T-helper 1 cell (primary cell): ENCODE data around the gene VWA3B.
"Not testable (repeated sequence)": the region's sequence is repeated elsewhere in the genome, so short reads cannot be mapped to it uniquely, and the experiment has no call there.

Source experiments
- DNase-seq, 5 donors: peaks; one replicate each; pipeline ENCODE4 v3.0.0-alpha.2; 2012 to 2020

The VWA3B gene

DNA sequence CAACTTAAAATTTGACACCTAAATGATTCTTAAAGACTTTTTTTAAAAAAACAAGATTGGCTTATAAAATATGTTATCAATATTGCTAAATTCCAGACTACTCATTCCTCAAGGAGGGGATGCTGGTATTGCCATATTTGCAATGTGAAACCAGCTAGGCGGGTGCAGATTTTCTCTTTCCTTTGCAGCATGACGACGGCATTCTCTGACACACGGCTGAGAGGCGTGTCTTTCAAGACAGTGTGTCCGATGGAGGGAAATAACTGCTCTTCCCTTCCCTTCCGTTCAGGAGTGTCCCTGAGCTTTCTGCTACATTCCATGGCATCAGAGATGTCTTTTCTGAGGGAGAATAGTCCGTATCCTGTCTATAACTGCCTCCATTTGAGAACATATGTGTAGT lies 221.1 kb downstream of the VWA3B start:
- DNase-seq, result no peak

DNA sequence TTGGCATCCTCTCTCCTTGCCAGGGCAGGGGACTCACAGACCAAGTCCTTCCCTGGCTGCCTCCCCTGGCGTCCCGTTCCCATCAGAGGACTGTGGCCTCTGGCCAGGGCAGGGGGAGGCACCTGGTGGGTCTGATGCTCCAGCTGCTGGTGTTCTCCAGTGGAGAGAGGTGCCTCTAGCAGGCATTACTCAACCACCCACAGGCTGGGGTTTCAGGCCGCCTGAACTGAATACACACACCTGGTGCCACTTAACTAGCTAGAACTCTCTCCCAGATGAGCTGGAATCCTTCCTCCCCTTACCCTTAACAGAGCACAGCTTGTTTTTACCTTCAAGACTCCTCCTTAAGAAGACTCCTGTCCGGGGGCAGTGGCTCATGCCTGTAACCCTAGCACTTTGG lies 221.6 kb downstream of the VWA3B start:
- DNase-seq, result no peak

DNA sequence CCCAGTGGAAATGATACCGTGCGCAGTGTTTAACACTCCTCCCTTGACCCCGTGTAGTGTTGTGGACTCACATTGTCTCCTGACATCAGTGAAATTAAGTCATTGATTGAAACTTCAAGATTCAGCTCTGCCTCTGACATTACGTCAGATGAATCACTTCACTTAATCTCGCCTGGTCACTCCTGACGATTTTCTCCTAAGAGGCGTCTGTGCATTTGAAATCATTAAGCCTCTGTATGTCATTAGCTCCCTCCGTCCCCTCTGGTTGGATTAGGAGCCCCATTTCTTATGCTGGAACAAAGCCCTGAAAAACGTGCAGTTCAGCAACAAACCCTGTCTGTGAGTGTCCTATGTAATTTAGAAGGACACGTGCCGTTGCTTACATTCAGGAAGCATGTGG lies 222.6 kb downstream of the VWA3B start:
- DNase-seq, result no peak

DNA sequence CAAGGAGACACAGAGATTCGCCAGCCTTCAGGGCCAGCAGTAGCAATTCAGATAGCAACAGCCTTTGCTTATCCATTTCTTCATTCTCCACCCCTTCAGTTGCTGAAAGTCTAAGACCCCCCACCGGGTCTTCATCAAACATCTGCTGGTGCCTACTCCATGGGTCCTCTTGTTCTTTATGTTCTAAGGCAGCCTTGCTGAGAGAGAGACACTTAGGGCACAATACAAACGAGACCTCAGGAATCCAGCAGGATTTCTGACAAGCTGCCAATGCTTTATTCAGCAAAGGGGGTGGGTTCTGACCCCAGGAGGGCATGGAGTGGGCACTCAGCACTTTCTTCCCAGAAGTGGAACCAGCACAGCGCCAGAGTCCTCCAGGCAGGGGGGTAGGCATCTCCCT lies 223.0 kb downstream of the VWA3B start:
- no peak for DNase-seq

DNA sequence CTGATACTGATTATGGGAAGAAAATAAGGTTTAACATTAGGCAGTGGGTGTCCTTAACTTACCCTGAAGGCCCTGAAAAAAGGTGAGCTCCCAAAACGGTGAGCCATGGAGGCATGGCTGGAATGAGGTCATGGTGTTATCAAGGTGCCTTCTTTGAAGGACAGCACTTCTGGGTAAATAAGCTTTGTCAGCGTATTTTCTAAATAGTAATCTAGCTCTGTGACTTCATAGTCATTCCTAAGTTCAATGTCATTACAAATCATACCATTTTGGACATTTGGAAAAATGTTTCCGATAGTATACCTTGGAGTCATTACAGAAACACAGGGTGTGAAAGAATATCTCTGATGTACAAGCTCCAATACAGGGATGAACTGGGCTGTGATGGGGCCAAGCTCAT lies 224.1 kb downstream of the VWA3B start:
- no peak for DNase-seq

DNA sequence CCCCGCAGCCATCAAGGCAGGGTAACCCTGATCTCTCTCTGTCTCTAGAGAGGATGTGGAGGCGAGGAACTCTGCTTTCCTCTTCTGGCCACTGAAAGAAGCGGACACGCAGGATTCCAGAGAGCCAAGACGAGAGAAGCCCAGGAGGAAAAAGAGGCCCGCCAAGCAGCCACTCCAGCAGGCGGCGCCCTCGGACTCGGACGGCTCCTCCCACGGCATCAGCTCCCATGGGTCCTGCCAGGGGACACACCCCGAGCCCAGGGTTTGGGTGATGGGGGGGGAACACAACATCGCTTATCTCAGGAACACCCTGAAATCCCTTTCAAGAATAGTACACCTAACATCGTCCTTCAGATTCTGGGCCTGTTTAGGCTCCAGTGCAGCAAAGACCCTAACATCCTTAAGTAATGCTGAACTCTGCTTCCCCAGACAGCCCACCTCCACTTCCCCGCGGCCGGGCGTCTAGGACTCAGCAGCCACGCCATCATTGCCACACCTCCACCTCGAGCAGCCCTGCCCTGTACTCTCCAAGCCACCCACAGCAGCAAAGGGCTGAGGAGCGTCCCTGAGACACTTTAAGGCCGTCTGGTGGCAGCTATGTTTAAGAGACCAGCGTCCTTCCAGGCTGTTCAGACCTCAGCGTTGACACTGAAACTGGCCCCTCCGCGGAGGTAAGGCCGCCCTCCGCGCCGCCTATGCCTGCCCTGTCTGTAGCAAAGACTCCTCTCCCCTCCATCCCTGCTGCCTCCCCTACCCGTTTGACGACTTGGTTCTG lies 225.0 kb downstream of the VWA3B start:
- no peak for DNase-seq

DNA sequence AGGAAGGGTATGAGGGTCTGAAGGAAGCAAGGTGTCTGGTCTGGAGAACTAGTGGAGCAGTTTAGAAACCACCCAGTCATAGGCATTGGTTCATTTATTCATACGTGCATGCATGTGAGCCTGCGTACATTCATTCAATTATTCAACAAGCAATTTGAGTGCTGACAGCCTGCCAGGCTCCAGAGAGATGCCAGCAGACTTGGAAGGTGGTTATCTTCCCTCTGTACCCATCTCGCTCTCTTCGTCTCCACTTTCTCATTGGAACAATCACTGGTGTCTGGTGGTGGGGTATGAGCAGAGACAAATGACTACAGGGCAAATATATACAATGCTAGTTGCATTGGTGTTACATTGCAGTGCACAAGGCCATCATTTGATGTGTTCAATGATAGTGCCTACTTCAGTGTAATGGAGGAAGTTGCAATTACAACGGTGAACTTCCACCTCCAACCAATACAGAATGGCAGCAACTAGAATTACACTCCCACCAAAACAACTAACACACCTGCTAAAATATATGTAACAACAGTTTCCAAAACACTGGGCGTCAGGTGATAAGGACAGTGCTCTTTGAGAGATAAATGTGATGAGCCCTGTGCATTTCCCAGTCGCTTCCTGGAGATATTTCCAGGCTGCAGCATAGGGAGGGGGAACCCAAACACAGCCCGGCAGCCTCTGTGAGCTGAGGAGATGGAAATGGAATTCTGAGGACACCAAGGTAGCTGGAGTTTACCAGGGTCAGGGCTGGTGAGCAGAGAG lies 226.7 kb downstream of the VWA3B start:
- no peak for DNase-seq

DNA sequence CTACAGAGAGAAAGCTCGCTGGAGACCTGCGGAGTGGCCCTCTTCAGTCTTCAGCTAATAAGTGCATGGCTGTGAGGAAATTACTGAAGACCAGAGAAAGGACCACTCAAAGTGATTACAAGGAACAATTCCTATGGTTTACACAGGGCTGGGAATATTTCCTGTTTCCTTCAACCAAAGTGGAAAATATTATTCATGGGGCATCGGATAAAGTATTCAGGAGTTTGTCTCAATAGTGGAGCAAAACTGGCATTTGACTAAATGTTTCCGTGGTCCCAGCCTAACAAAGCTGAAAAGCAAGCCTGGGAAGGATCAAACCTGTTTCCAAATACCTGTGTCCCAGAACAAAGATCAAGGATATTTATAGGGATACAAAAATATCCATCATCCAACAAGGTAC lies 227.3 kb downstream of the VWA3B start:
- no peak for DNase-seq

DNA sequence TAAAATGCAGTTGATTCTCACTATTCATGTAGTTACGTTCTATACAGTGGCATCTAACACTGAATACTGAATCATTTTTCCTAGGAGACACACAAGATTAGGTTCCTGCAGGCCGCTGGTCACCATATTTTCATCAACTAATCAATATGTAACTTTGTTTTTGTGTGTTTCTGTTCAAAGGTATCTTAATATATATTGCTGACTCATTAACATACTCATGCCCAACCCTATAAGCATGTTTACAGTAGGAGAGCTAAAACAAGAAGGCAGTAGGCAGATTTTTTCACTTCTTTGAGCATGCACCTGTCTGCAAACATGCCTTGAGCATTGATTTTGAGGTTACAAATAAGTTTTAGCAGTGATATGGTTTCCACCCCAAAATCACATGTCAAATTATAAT lies 229.0 kb downstream of the VWA3B start:
- DNase-seq, result no peak

DNA sequence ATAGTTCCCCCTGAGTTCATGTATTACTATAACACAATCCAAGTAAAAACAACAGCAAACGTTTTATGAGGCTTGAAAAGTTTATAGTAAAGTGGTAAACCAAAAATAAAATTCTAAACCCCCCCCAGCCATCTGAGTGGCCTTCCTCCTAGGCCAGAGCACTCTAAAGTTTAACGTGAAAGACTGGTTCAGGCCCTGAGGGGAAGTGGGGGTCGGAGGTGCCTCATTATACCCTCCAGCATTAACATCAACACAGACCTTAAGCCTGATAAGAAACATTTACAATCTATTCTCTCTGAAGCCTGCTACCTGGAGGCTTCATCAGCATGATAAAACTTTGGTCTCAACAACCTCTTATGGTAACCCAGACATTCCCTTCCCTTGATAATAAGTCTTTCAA lies 230.2 kb downstream of the VWA3B start:
- no peak for DNase-seq

DNA sequence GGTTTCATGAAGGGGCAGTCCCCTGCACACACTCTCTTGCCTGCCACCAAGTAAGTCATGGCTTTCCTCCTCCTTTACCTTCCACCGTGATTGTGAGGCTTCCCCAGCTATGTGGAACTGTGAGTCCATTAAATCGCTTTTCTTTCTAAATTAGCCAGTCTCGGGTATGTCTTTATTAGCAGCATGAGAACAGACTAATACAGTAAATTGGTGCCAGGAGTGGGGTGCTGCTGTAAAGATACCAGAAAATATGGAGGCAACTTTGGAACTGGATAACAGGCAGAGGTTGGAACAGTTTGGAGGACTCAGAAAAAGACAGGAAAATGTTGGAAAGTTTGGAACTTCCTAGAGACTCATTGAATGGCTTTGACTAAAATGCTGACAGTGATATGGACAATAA lies 233.2 kb downstream of the VWA3B start:
- DNase-seq, result not testable (repeated sequence)

DNA sequence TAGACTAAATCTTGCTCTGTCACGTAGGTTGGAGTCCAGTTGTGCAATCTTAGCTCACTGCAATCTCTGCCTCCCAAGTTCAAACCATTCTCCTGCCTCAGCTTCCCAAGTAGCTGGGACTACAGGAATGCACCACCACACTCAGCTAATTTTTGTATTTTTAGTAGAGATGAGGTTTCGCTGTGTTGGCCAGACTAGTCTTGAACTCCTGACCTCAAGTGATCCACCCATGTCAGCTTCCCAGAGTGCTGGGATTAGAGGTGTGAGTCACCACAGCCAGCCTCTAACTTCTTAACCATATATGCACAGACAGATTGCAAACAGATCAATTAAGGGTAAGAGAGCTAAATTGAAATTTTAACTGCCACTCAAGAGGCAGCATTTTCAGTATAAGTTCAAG lies 237.2 kb downstream of the VWA3B start:
- DNase-seq, result no peak

DNA sequence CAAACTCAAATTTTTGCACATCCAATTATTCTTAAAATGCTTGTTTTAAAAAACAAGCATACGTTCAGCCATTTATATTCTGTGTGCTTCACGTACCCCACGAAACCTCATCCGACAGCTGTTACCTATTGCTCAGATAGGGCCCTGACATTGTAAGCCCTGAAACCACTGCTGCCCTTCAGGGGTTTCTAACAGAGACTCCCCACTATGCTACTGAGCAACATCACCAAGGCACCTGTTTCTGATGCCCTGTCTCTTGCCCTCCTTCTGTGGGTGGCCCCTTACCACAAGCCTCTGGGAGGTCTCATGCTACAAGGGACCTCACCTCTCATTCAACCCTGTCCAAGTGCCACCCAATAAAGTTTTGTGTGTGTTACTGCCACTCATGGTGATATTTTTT lies 240.8 kb downstream of the VWA3B start:
- DNase-seq, result no peak

DNA sequence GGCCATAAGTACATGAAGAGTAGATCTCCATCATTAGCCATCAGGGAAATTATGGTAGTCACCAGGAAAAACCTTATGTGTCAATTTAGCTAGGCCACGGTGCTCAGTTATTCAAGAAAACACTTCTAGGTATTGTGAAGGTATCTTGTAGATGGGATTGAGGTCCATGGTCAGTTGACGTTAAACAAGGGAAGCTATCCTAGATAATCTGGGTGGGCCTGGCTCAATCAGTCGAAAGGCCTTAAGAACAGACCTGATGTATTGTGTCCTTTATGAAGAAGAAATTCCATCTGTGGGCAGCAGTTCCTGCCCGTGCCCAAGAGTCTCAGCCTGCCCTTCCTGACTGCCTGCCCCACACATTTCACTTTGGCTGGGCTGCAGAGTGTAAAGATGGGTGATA lies 242.6 kb downstream of the VWA3B start:
- no peak for DNase-seq

DNA sequence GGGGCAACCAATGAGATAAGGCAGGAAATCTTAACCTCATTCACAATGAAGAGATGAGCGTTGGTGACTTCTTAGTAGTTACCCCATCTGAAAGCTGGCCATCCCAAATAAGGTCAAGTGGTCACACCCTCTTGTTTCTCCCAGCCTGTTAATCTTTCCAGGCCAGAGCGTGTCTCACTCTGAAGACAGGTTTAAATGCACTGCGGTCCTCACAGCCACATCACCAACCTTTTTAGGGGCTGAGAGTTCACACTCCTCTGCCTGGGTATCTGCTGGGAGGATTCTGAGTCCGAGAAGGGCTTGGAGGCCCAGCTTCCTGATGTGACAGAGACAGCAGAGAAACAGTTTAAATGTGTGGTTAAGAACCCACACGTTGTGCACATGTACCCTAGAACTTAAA lies 246.0 kb downstream of the VWA3B start:
- no peak for DNase-seq

DNA sequence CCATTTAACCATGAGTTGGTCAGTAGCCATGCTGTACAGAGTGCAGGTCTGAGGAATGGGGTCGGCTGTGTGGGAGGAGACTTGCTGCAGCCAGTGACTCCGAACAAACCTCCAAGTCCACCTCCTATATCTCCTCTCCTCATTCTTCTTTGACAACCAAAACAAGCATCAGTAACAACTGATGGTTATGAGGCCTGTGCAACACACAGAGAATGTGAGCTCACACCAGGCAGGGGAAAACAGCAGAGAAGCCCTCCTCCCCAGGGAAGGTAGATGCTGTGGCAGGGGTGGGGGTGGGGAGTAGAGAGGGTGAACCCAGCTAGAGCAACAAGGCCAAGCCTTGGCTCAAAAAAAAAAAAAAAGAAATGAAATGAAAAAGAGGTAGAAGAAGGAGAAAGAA lies 247.0 kb downstream of the VWA3B start:
- no peak for DNase-seq

DNA sequence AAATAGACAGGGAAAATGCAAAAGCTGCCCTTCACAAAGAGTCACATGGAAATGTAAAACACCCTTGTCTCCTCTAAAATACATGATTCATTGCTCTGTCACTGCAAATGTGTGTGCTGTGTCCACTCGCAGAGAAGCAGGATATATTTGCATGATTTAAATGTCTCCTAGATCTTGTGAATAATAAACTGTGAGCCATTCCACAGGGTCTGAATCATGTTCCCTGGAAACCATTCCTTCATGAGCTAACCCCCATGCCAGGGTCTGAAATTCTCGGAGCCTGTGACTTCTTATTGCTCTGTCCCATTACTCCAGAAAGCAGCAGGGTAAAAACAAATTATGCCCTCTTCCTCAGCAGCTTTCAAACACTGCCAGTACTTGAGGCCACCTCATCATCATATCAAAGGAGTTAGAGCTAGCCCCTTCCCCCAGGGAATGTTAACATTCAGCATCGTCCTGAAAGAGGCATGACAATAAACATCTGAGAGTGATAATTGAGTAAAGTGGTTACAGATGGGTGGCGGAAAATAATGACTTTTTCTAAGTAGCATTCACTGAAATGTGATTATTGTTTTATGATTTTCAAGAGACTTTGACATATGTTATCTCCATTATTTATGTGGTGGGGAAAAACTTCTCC lies 247.6 kb downstream of the VWA3B start:
- DNase-seq, result no peak

DNA sequence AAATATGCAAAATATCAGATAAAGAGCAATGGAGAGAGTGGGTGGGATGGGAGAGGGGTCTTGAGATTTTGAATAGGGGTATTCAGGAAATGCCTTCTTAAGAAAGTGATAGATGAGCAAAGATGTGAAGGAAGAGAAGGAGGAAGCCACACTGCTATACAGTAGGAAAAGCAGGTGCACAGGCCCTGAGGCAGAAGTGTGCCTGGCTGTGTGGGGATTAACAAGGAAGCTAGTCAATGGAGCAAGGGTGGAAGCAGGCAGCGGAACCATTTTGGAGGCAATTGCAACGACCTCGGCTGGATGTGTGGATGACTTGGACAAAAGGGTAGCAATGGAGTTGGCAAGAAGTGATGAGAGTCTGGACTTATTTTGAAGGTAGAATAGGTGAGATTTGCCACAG lies 248.3 kb downstream of the VWA3B start:
- DNase-seq, result no peak

DNA sequence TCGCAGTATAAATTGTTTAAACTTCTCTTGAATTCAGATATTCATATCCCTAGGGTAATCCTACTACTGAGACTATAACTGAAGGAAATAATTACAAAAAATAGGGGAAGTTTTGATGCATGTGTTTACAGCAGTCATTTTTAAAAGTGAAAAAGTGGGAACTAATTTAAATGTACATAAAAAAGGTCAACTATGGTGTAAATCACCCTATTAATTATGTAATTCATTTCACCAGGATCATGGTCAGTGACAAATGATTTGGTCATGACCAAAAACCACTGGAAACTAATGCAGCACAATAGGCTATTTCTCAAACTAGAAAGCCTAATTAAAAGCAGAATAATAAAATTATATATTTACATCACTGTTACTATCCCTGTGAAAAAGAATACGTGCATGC lies 254.3 kb downstream of the VWA3B start:
- DNase-seq, result no peak

DNA sequence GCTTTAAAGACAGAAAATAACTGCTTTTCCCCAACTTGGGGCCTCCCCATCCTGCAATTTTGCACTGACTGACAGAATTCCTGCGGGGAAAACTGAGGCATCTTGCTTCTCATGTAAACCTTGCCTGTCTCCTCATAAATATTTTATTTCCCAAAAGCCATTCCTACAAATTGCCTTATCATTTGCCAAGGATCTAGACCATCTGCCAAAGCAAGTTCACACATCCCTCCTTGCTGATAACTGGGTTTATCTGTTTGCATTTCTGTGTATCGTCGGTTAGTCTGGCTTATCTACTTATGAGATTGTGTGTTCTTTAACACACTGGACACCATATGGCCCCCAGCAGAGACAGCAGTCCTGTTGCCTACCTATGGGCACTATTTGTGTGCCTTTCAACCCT lies 256.3 kb downstream of the VWA3B start:
- DNase-seq, result no peak

DNA sequence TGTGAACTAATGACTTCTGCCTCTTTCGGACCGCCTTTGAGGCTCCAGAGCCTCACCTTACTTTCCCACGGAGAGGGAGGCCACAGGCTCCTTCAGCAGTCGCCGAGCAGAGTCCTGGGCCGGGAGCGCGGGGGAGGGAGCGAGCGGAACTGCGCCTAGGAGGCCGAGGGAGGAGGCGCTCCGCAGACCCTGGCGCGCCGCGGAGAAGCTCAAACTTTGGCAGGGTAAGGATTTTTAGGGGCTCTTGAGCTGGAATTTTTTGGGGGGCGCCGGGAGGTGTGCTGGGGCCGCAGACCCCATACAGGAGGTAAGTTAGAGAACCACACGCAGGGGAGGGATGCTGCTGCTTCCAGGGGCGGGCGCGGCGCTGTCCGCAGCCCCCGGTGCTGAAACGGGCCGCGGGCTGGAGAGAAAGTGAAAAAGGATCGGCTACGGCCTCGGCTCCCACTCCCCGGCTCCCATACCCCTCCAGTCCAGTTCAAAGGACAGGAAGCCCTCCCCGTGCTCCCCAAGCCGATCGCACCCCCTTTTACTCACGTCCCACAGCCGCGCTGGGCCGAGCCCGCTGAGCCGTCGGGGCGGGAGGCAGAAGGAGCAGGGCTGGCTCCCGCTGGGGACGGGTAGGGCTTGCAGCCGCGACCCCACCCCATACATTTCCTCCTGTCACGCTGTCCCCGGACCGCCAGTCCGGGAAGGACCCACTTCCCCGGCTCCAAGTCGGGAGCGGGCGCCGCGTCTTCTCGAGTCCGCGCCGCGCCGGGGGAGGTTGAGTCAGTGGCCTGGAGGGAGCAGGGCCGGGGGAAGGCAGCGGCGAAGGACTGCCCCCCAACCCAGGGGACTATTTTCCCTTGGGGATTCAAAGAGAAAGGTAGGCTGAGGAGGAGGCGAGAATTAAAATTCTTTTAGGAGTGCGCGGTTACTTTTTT lies 259.6 kb downstream of the VWA3B start, which contains the start of gene CNGA3:
Gene CNGA3, plus strand, starts transcription at position 146 of the 926 bp plus-strand sequence. CDS start 23,520 bp downstream, outside the sequence.
- DNase-seq, result peak in 1 of 5 donors; percentile 4

DNA sequence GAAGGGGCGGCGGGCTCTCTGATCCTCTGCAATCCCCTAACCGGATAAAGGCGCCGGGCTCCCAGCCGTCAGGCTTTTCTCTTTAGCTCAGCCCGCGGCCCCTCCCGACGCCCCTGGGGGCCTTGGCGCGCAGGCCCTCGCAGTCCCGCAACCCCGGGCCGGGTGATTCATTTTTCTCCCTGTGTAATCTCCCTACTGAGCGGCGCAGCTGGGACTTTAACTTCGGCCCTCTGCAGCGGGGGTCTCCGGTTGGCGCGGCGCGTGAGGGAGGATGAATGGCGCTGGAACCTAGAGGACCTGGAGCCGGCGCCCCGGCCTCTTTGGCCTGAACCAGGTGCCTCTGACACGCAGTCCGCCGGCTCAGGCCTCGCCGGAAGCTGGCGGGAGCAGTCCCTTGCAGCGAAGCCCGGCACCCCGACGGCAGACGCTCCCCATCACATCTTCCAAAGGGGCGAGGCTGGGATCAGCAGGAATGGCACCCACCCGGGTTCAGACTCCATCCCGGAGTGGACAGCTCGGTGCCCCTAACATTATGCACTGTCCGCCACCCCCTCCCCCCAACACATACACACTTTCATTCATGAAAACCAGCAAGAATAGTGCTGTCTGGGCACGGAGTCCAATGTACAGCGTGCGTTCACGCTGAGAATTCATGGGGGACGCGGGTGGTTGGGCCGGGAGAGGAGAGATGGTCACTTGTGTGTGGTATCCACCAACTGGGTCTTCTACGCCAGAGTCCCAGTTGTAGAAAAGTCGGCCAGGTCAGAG lies 260.5 kb downstream of the VWA3B start:
- no peak for DNase-seq
